ENCODE data around the gene UMAD1.

DNA sequence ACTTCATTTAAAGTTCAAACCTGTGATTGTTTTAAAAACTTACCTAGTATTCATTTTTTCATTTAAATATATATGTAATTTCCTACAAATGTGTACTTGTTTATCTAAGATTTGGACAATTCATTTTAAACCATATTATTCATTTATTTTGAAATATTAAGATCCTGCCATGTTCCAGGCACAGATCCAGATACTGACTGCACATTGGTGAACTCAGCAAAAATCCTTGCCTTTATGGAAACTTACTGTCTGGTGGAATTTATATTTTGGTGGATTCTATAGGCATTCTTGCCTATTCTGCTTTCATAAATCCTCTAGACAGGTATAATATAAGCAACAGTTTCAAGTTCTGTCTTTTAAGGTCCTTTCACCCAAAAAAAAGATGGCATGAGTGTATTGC, 126.1 kb downstream of the UMAD1 start:
- TF ChIP-seq, protein P1, sequence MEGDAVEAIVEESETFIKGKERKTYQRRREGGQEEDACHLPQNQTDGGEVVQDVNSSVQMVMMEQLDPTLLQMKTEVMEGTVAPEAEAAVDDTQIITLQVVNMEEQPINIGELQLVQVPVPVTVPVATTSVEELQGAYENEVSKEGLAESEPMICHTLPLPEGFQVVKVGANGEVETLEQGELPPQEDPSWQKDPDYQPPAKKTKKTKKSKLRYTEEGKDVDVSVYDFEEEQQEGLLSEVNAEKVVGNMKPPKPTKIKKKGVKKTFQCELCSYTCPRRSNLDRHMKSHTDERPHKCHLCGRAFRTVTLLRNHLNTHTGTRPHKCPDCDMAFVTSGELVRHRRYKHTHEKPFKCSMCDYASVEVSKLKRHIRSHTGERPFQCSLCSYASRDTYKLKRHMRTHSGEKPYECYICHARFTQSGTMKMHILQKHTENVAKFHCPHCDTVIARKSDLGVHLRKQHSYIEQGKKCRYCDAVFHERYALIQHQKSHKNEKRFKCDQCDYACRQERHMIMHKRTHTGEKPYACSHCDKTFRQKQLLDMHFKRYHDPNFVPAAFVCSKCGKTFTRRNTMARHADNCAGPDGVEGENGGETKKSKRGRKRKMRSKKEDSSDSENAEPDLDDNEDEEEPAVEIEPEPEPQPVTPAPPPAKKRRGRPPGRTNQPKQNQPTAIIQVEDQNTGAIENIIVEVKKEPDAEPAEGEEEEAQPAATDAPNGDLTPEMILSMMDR (IDR thresholded peaks at IDR 0.05): no peak
- no peak for TF ChIP-seq POLR2A (IDR thresholded peaks at IDR 0.05)

Measured in thyroid gland (tissue), 4 donors.